Measurements from ENCODE around the gene KERA.
"Not testable (repeated sequence)": the region's sequence is repeated elsewhere in the genome, so short reads cannot be mapped to it uniquely, and the experiment has no call there.

KERA gene

DNA sequence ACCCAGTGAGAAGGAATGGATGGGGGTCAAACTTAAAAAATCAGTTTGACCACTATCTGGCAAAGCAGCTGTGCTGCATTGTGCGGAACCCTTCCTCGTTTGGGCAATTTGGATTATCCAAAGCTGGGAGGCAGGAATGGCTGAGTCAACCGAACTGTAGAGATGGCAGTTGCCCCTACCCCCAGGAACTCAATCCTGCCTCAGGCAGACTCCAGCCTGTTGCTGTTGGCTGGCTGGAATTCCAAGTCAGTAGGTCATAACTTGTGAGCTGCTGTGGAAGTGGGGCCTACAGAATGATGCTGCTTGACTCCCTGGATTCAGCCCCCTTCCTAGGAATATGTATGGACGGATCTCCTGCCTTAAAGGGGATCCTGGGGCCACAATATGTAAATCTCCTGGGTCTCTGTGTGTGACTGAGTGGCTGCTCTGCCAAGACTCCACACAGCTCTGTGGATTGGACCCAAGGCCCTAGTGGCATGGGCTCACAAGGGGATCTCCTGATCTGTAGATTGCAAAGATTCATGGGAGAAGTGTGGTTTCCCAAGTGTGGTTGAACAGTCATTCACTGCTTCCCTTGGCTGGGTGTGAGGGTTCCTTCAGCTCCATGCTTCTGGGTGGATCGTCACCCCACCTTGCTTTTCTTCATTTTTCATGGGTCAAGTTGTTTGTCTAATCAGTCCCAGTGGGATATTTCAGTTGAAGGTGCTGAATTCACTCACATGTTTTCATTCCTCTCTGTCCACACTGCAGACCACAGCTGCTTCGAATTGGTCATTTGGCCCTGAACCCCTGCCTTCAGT is 34.3 kb upstream of the KERA start:
- TF ChIP-seq, protein P1, sequence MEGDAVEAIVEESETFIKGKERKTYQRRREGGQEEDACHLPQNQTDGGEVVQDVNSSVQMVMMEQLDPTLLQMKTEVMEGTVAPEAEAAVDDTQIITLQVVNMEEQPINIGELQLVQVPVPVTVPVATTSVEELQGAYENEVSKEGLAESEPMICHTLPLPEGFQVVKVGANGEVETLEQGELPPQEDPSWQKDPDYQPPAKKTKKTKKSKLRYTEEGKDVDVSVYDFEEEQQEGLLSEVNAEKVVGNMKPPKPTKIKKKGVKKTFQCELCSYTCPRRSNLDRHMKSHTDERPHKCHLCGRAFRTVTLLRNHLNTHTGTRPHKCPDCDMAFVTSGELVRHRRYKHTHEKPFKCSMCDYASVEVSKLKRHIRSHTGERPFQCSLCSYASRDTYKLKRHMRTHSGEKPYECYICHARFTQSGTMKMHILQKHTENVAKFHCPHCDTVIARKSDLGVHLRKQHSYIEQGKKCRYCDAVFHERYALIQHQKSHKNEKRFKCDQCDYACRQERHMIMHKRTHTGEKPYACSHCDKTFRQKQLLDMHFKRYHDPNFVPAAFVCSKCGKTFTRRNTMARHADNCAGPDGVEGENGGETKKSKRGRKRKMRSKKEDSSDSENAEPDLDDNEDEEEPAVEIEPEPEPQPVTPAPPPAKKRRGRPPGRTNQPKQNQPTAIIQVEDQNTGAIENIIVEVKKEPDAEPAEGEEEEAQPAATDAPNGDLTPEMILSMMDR (conservative IDR thresholded peaks at IDR 0.05): no peak
- H3K27ac ChIP-seq: no peak overlapping the region

DNA sequence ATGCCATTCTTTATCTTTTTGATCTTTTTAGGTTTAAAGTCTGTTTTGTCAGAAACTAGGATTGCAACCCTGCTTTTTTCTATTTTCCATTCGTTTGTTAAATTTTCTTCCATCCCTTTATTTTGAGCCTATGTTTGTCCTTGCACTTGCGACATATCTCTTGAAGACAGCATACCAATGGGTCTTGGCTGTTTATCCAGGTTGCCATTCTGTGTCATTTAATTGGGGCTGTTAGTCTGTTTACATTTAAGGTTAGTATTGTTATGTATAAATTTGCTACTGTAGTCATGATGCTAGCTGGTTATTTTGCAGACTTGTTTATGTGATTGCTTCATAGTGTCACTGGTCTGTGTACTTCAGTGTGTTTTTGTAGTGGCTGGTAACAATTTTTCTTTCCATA is 32.1 kb upstream of the KERA start:
- H3K27ac ChIP-seq: not testable (repeated sequence)

DNA sequence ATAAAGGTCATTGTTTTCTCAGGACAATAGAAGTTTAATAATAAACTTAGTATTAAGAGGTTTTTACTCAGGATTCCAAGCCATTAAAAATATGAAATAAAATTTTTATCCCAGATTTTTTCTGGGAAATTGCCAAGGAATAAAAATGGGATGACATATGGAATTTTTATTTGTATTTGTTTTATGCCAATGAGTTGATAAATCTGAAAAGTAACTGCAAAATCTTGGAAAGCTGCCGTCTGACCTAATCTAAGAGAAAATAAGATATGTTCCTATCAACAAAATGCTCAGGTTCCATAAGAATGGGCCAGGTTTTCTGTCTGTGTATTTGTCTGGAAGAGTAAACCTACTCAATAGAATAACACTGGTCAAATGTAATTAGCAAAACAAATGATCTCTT is 22.2 kb upstream of the KERA start:
- TF ChIP-seq, protein P1 (conservative IDR thresholded peaks at IDR 0.05): no peak

DNA sequence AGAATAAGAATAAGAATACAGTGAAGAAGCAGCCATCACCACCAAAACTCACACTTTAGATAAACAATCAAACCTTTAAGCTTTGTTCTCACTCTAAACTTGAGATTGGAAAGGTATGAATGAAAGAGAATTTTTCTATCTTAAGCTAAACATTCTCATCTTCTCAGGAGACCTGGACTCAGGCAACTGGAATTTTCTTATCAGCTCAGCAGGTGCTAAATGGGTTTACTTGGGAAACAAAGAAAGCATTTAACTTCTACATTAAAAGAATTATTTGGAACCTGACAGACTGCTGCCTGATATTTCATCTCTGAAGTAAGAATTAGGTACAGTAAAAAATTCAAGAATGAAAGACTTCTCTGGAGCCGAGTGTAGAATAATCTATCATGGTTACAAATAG is 20.7 kb upstream of the KERA start:
- H3K27ac ChIP-seq: no peak overlapping the region
- TF ChIP-seq, protein P1 (conservative IDR thresholded peaks at IDR 0.05): no peak

More for the DNA sequence above, 22.2 kb upstream of the KERA start:
- no peak overlapping the region for H3K27ac ChIP-seq

DNA sequence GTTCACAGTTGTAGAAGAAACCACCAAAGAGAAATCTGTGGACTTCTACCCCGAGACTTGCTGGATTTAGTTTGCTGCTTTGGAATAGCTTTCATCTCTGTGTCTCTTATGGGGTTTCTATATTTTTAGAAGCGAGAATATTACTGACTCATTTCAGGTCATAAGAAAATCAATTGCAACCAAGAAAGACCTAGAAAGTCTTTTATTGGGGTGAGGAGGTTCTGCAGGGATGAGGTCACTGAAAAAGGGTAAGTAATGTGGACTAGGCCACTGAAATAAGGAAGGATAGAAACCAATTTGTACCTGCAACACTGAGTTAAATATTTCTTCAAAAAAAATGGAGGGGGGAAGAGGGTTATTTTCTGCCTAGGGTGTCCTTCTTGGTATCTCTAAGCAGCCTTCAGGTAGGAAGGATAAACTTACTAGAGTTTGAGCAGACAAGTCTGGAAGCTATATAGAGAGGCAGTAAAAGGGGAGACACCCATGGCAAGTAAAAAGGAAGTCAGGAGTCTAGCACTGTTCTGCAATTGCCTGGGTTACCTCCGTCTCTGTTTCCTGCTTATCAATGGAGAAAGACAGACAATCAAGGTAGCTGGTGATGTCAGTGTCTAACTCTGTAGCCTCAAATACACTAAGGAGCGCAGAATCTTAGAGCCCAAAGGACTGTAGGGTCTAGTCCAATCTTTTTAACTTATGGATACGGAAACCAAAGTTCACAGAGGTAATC is 19.6 kb upstream of the KERA start:
- no peak overlapping the region for H3K27ac ChIP-seq
- TF ChIP-seq, protein P1 (conservative IDR thresholded peaks at IDR 0.05): no peak

DNA sequence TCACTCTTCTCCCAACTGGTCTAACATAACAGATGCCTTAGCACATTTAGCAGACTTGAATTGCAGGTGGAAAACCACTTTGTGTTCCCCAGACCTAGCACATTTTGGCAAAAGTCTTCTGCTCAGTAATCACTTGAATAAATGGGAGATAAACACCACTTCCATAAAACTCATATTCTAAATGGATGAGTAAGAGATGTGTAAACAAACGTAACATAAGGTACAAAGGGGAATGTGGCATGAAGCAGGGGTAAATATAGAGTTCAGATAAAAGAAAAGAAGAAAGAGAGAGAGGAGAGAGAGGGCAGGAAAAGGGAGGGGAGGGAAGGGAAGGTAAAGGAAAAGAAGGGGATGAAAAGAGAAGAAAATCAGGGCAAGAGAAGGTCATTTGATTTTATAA is 17.0 kb upstream of the KERA start:
- H3K27ac ChIP-seq: no peak overlapping the region
- TF ChIP-seq, protein P1 (conservative IDR thresholded peaks at IDR 0.05): no peak

DNA sequence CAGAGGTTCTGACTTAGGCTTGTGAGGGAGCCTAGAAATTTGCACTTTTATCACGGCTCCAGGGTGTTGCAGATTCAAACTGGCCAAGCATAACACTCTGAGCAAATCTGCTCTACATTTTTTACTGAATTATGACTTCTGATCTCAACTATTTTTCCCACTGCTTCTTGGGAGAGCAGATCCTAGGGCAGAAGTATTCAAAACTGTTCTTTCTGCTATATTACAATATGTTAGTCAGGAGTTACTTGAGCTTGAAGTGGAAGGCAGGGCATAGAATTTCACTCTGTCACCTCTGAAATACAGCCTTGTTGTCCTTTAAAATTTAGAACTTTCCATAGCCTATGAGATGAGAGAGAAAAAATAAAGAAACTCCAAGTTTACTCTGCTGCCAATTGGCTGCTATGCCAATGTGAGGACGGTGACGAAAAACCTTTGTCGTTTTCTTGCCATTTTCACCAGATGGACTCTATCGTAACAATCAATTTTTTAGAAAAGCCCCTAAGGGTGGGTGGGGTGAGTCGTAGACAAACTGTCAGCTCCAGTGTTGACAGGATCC is 16.4 kb upstream of the KERA start:
- TF ChIP-seq, protein P1 (conservative IDR thresholded peaks at IDR 0.05): no peak
- no peak overlapping the region for H3K27ac ChIP-seq

Data from VCaP (cell line).